Measurements from ENCODE around the gene TCP11.

Gene TCP11

GRCh38 chr6:35090734-35091133 is 50.4 kb downstream of the TCP11 start:
- DNase-seq, result no peak

GRCh38 chr6:35089935-35090505 is 51.1 kb downstream of the TCP11 start:
- no peak for DNase-seq

- DNase-seq, result no peak
These were observed 51.8 kb downstream of the TCP11 start for GRCh38 chr6:35089216-35089934.

- no peak for DNase-seq
These were observed 52.6 kb downstream of the TCP11 start for GRCh38 chr6:35088281-35089215.

- no peak for DNase-seq
These were observed 53.5 kb downstream of the TCP11 start for GRCh38 chr6:35087361-35088280.

- no peak for DNase-seq
These were observed 54.3 kb downstream of the TCP11 start for GRCh38 chr6:35086636-35087360.

- no peak for DNase-seq
These were observed 54.9 kb downstream of the TCP11 start for GRCh38 chr6:35086282-35086632.

GRCh38 chr6:35085359-35086281 is 55.5 kb downstream of the TCP11 start:
- DNase-seq, result no peak

- no peak for DNase-seq
These were observed 56.5 kb downstream of the TCP11 start for GRCh38 chr6:35084511-35085203.

GRCh38 chr6:35084041-35084491 is 57.1 kb downstream of the TCP11 start:
- DNase-seq, result no peak

- DNase-seq, result no peak
These were observed 57.6 kb downstream of the TCP11 start for GRCh38 chr6:35083507-35083906.

GRCh38 chr6:35082733-35083403 is 58.3 kb downstream of the TCP11 start:
- DNase-seq, result no peak

GRCh38 chr6:35082046-35082732 is 59.0 kb downstream of the TCP11 start:
- no peak for DNase-seq

- no peak for DNase-seq
These were observed 59.7 kb downstream of the TCP11 start for GRCh38 chr6:35081426-35081851.

GRCh38 chr6:35080821-35081425 is 60.2 kb downstream of the TCP11 start:
- no peak for DNase-seq

- DNase-seq, result no peak
These were observed 61.0 kb downstream of the TCP11 start for GRCh38 chr6:35080016-35080680.

GRCh38 chr6:35079311-35080000 is 61.7 kb downstream of the TCP11 start:
- no peak for DNase-seq

Data from COR-L47 (cell line).